GM08714 (cell line): ENCODE results near the gene STUM.

ENCODE experiments used
- H3K4me3 ChIP-seq: fragments of 200-500 bp; sonication (Bioruptor generic); 2 replicates; pipeline ENCODE4 v1.5.1; 2014; ENCODE audit warnings: mild to moderate bottlenecking, low read length, inconsistent platforms
- ZNF274 ChIP-seq: IDR thresholded peaks from 2 replicates; pipeline ENCODE4 v1.6.1; 2012; ENCODE audit warnings: mild to moderate bottlenecking, low read depth, low read length

Gene STUM

DNA sequence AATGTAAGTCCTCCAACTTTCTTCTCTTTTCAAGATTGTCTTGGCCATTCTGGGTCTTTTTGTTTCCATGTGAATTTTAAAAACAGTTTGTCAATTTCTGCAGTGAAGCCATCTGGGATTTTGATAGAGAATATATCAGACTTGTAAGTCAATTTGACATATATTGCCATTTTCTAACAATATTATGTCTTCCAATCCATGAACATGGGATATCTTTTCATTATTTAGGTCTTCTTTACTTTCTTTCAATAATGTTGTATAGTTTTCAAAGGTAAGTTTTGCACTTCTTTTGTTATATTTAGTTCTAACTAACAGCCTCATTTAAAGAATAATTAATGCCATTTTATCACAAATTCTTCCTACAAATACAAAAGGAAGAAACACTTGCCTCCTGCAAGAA, 73.4 kb downstream of the STUM start:
- H3K4me3 ChIP-seq = no peak overlapping the region
- TF ChIP-seq ZNF274 = no peak

DNA sequence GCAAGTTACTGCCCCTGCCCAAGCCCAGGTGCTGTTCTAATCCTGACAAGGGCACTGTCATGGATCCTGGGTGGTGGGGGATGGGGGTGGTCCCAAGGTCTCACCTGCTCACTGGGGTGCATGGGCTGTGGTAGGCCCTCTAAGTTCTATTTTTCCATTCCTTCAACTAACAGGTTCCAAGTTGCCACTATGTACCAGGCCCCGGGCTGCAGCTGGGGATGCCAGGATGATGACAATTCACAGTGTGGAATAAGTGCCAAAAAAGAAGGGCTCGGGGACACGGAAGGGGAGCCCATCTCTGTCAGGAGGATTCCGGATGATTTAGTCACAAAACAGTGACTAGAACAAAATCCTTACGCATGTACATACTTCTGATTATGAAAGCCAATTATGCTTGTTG, 76.0 kb downstream of the STUM start:
- no peak overlapping the region for H3K4me3 ChIP-seq
- TF ChIP-seq ZNF274 = no peak

DNA sequence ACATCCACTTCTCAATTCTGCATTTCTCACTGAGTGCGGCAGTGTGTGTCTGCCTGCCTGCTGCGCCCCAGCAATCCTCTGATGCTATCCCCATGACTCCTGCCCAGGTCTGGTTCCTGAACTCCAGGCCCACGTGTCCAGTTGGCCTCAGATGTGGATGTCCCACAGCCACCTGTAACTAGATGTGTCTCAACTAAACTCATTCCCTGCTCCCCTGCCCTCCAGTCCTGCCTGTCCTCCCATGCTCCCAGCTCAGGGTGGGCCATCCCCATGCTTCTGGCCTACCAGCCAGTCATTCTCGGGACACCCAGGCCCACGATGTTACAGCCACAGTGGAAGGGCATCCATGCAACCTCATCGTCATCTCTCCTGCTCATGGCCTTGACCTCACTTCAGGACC, 76.8 kb downstream of the STUM start:
- H3K4me3 ChIP-seq = no peak overlapping the region
- no peak for TF ChIP-seq ZNF274

- no peak overlapping the region for H3K4me3 ChIP-seq
- no peak for TF ChIP-seq ZNF274
Measured at GRCh38 chr1:226625832-226626576, 77.4 kb downstream of the STUM start.

GRCh38 chr1:226626577-226626956, 78.0 kb downstream of the STUM start:
- no peak overlapping the region for H3K4me3 ChIP-seq
- no peak for TF ChIP-seq ZNF274

DNA sequence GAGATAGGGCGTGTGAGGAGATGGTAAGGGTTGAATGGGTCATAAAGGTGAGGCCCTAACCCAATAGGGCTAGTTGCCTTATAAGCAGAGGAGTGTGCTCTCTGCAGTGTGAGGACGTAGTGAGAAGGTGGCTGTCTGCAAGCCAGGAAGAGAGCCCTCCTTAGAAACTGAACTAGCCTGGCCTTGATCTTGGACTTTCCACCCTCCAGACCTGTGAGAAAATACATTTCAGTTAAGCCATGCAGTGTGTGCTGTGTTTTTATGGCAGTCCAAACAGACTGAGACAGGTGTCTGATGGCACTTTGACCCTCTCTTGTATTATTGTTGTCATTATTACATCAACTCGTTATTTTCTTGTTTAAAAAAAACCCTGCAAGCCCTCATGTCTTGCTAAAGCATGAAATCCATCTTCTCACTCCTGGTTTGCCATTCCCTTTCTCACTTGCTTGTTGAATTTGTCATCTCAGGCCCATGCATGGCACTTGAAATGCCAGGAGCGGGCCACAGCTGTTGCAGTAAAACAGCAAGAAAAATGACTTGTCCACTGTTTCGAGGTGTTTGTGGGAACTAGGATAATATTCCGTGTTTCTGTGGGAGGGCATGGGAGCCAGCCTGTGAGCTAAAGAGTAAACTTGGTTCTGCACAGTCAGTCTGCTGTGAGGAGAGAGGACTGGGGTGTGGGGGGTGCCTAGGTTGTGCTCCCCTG, 78.6 kb downstream of the STUM start:
- no peak for TF ChIP-seq ZNF274
- H3K4me3 ChIP-seq = no peak overlapping the region

GRCh38 chr1:226627924-226628611, 79.5 kb downstream of the STUM start:
- no peak overlapping the region for H3K4me3 ChIP-seq
- TF ChIP-seq ZNF274 = no peak

DNA sequence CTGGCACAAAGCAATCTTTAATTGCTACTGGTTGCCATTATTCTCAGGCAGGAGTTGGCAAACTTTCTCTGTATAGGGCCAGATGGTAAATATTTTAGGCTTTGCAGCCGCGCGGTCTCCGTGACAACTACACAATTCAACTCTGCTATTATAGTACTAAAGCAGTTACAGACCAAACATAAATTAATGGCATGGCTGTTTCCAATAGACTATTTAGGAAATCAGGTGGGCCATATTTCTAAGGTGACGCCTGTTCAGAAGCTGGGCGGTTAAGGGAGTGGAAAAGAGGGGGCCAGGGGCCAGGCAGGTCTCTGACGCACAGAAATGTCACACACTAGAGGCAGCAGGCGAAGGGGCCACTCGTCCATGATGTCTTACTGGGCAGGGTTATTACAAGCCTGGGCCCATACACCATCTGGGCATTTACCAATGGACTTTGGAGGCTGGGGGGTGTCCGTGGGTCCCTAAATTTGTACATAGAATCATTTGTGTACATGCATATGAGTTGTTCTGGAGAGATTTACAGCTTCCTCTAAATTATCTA, 80.1 kb downstream of the STUM start:
- no peak overlapping the region for H3K4me3 ChIP-seq
- TF ChIP-seq ZNF274 = no peak

GRCh38 chr1:226629210-226629895, 80.8 kb downstream of the STUM start:
- no peak for TF ChIP-seq ZNF274
- H3K4me3 ChIP-seq = no peak overlapping the region

GRCh38 chr1:226629896-226630550, 81.5 kb downstream of the STUM start:
- no peak for TF ChIP-seq ZNF274
- no peak overlapping the region for H3K4me3 ChIP-seq

DNA sequence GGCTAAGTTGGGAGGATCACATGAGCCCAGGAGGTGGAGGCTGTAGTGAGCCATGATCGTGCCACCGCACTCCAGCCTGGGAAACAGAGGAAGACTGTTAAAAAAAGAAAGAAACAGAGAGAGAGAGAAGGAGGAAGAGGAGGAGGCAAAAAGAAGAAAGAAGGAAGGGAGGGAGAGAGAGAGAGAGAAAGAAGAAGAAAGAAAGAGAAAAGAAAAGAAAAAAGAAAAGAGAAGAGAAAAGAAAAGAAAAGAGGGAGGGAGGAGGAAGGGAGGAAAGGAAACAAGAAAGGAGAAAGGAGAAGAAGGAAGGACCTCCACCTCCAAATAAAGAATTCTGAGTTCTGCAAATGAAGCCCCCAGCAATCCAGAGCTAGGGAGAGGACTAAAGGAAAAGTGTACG, 82.0 kb downstream of the STUM start:
- no peak for TF ChIP-seq ZNF274
- H3K4me3 ChIP-seq = no peak overlapping the region

- TF ChIP-seq ZNF274 = no peak
- H3K4me3 ChIP-seq = no peak overlapping the region
Measured at GRCh38 chr1:226631229-226632000, 82.9 kb downstream of the STUM start.
